Vagina (tissue), 2 donors: ENCODE results near the gene CORO2B. TPM values are rescaled to one million over a fixed set of nuclear protein-coding genes. Genes with fewer than 3 reads are reported as not detected.

Source experiments
- DNase-seq, 2 donors: peaks; one replicate each; pipeline ENCODE4 v3.0.0-alpha.2; 2017; ENCODE audit errors: extremely low spot score in 2 of 2
- H3K27ac ChIP-seq: fragments of 200-600 bp; sonication (generic); one replicate; pipeline ENCODE4 v1.5.1; 2019
- H3K27me3 ChIP-seq: fragments of 200-600 bp; sonication (generic); one replicate; pipeline ENCODE4 v1.5.1; 2019
- H3K36me3 ChIP-seq, 2 donors: fragments of 200-600 bp; sonication (generic); one replicate each; pipeline ENCODE4 v1.5.1; 2017 to 2019
- H3K4me1 ChIP-seq: fragments of 200-600 bp; sonication (generic); one replicate; pipeline ENCODE4 v1.5.1; 2019
- H3K4me3 ChIP-seq, 2 donors: fragments of 200-600 bp; sonication (generic); 1 replicate in 1 of 2; 2 replicates in 1 of 2; pipeline ENCODE4 v1.5.1; 2016 to 2019
- H3K9me3 ChIP-seq: fragments of 200-600 bp; sonication (generic); one replicate; pipeline ENCODE4 v1.5.1; 2019
- POLR2A ChIP-seq, 2 donors: fragments of 450-650 bp; IDR thresholded peaks; one replicate each; pipeline ENCODE4 v1.6.1; 2017; ENCODE audit warnings: antibody characterized with exemption in 2 of 2, mild to moderate bottlenecking in 2 of 2, moderate library complexity in 2 of 2
- POLR2AphosphoS5 ChIP-seq, 2 donors: sonication (generic); formaldehyde crosslinking; IDR thresholded peaks; one replicate each; pipeline ENCODE4 v1.9.0; 2017; ENCODE audit warnings: antibody characterized with exemption in 2 of 2, mild to moderate bottlenecking in 2 of 2, low read depth in 1 of 2; ENCODE audit not compliant: insufficient read depth in 1 of 2
- intact Hi-C: fragments of 100-400 bp; cut with DNase I; formaldehyde crosslinking; loops from one replicate; pipeline ENCODE4 v1.15.1; 2023
- total RNA-seq: library from RNA; depleted of rRNA; stranded (reverse); fragments of >200 nt; gene quantifications from one replicate; pipeline ENCODE4 v1.2.3, GENCODE V29; 2016
- TF ChIP-seq, protein P1 (sequence below), 3 experiments: fragments of 450-650 bp in 2 of 3; fragments of 200-600 bp in 1 of 3; sonication (generic) in 1 of 3; IDR thresholded peaks; one replicate each; pipeline ENCODE4 v1.5.1; 2017 to 2019; ENCODE audit warnings: antibody characterized with exemption in 3 of 3, mild to moderate bottlenecking in 2 of 3, moderate library complexity in 2 of 3

The CORO2B gene
- total RNA-seq, 1 donor from 2014 or later = 4.7 TPM

DNA sequence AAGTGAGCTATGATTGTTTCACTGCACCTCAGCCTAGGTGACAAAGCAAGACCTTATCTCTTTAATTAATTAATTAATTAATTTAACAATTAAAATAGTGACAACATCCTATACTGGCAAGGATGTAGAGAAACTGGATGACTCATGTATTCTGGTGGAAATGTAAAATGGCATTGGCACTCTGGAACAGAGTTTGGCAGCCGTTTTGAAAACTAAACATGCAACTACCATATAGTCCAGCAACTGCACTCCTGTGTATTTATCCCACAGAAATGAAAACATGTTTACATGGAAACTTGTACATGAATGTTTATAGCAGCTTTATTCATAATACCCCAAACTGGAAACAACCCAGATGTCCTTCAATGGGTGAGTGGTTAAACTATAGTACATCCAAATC, 185.3 kb downstream of the CORO2B start:
- H3K27me3 ChIP-seq = no peaks in the 10 kb centered on the region
- no peak for DNase-seq
- H3K36me3 ChIP-seq = no peaks in the 10 kb centered on the region
- no peaks in the 10 kb centered on the region for H3K4me1 ChIP-seq
- H3K9me3 ChIP-seq = no peaks in the 10 kb centered on the region
- H3K27ac ChIP-seq = no peak overlapping the region
- intact Hi-C loops = no loop called here
- no peak overlapping the region for H3K4me3 ChIP-seq
- TF ChIP-seq POLR2A (IDR thresholded peaks at IDR 0.05) (no peak), POLR2AphosphoS5 (IDR thresholded peaks at IDR 0.05; ENCODE audit: insufficient read depth in 1 of 2, low read depth in 1 of 2) (no peak)
- TF ChIP-seq, protein P1, sequence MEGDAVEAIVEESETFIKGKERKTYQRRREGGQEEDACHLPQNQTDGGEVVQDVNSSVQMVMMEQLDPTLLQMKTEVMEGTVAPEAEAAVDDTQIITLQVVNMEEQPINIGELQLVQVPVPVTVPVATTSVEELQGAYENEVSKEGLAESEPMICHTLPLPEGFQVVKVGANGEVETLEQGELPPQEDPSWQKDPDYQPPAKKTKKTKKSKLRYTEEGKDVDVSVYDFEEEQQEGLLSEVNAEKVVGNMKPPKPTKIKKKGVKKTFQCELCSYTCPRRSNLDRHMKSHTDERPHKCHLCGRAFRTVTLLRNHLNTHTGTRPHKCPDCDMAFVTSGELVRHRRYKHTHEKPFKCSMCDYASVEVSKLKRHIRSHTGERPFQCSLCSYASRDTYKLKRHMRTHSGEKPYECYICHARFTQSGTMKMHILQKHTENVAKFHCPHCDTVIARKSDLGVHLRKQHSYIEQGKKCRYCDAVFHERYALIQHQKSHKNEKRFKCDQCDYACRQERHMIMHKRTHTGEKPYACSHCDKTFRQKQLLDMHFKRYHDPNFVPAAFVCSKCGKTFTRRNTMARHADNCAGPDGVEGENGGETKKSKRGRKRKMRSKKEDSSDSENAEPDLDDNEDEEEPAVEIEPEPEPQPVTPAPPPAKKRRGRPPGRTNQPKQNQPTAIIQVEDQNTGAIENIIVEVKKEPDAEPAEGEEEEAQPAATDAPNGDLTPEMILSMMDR (IDR thresholded peaks at IDR 0.05) = no peak

DNA sequence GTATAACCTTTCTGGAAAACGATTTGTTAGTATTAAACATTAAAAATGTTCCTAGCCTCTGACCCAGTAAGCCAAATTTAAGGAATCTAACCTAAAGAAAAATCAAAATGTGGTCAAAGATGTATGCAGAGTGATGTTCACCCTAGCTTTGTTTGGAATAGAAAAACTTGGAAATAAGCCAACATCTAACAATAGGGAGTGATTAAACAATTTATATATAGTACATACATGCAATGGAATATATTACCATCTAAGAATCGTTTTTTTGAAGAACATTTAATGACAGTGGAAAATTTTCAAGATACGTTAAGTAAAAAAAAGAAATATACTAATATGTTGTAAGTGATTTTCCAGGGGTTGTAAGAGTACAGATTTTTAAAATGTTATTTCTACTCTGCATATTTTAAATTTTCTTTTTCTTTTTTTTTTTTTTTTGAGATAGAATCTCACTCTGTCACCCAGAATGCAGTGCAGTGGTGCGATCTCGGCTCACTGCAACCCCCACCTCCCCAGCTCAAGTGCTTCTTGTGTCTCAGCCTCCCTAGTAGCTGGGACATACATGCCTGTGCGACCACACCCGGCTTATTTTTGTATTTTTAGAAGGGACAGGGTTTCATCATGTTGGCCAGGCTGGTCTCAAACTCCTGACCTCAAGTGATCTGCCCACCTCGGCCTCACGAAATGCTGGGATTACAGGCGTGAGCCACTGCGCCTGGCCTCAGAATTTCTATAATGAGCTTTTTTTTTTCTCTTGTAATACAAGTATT, 187.0 kb downstream of the CORO2B start:
- Histone ChIP-seq H3K27ac (no peak overlapping the region), H3K27me3 (no peaks in the 10 kb centered on the region), H3K4me3 (no peak overlapping the region), H3K36me3 (no peaks in the 10 kb centered on the region), H3K4me1 (no peaks in the 10 kb centered on the region), H3K9me3 (no peaks in the 10 kb centered on the region)
- TF ChIP-seq POLR2A (IDR thresholded peaks at IDR 0.05) (no peak), POLR2AphosphoS5 (IDR thresholded peaks at IDR 0.05; ENCODE audit: insufficient read depth in 1 of 2, low read depth in 1 of 2) (no peak)
- TF ChIP-seq, protein P1 (IDR thresholded peaks at IDR 0.05) = no peak
- DNase-seq = peak in 1 of 2 donors; percentile 52
- intact Hi-C loops = no loop called here

DNA sequence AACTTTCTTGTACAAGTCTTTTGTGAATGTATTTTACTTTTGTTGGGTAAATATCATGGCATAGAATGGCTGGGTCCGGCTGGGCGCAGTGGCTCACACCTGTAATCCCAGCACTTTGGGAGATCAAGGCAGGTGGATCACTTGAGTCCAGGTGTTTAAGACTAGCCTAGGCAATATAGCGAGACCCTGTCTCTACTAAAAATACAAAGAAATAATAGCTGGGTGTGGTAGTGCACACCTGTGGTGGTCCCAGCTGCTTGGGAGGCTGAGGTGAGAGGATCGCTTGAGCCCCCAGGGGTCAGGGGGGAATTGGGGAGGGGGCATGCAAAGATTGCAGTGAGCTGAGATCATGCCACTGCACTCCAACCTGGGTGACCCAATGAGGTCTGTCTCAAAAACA, 189.0 kb downstream of the CORO2B start:
- intact Hi-C loops = no loop called here
- DNase-seq = peak; percentile 19 to 44
- H3K4me1 ChIP-seq = no peaks in the 10 kb centered on the region
- H3K27ac ChIP-seq = no peak overlapping the region
- TF ChIP-seq, protein P1 (IDR thresholded peaks at IDR 0.05) = no peak
- TF ChIP-seq POLR2A (IDR thresholded peaks at IDR 0.05) (no peak), POLR2AphosphoS5 (IDR thresholded peaks at IDR 0.05; ENCODE audit: insufficient read depth in 1 of 2, low read depth in 1 of 2) (no peak)
- no peaks in the 10 kb centered on the region for H3K9me3 ChIP-seq
- no peaks in the 10 kb centered on the region for H3K36me3 ChIP-seq
- no peak overlapping the region for H3K4me3 ChIP-seq
- H3K27me3 ChIP-seq = no peaks in the 10 kb centered on the region

DNA sequence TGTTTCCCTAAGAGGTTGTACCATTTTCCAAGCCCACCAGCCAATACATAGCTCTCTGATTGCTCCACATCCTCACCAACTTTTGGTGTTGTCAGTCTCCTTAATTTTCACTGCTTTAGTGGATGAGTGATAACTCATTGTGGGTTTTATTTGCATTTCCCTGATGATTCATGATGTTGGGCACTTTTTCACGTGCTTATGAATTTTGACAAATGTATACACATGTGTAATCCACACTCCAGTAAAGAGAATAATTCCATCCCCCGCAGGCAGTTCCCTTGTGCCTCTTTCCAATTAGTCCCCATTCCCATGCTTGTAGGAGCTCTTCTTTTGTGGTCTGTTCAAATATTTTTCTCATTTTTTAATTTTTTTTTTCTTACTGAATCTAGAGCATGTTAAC, 189.5 kb downstream of the CORO2B start:
- intact Hi-C loops = no loop called here

More for the DNA sequence above, 189.5 kb downstream of the CORO2B start:
- no peaks in the 10 kb centered on the region for H3K36me3 ChIP-seq
- H3K4me1 ChIP-seq = no peaks in the 10 kb centered on the region
- H3K9me3 ChIP-seq = no peaks in the 10 kb centered on the region
- peak in 1 of 2 donors; percentile 4 for DNase-seq
- no peak for TF ChIP-seq POLR2AphosphoS5 (IDR thresholded peaks at IDR 0.05; ENCODE audit: insufficient read depth in 1 of 2, low read depth in 1 of 2)
- TF ChIP-seq, protein P1 (IDR thresholded peaks at IDR 0.05) = no peak
- TF ChIP-seq POLR2A (IDR thresholded peaks at IDR 0.05) = no peak
- no peak overlapping the region for H3K27ac ChIP-seq
- no peaks in the 10 kb centered on the region for H3K27me3 ChIP-seq
- no peak overlapping the region for H3K4me3 ChIP-seq
